Activated CD8-positive, alpha-beta memory T cell treated with anti-CD3 and anti-CD28 coated beads, Interleukin-2, amount 50 U/mL, for 1 hour (primary cell): ENCODE measurements around the gene FOCAD.
"Not testable (repeated sequence)": the region's sequence is repeated elsewhere in the genome, so short reads cannot be mapped to it uniquely, and the experiment has no call there.

ENCODE experiments used
- DNase-seq: peaks from one replicate; pipeline ENCODE4 v3.0.0-alpha.2; 2020; ENCODE audit errors: extremely low read depth

FOCAD gene, protein sequence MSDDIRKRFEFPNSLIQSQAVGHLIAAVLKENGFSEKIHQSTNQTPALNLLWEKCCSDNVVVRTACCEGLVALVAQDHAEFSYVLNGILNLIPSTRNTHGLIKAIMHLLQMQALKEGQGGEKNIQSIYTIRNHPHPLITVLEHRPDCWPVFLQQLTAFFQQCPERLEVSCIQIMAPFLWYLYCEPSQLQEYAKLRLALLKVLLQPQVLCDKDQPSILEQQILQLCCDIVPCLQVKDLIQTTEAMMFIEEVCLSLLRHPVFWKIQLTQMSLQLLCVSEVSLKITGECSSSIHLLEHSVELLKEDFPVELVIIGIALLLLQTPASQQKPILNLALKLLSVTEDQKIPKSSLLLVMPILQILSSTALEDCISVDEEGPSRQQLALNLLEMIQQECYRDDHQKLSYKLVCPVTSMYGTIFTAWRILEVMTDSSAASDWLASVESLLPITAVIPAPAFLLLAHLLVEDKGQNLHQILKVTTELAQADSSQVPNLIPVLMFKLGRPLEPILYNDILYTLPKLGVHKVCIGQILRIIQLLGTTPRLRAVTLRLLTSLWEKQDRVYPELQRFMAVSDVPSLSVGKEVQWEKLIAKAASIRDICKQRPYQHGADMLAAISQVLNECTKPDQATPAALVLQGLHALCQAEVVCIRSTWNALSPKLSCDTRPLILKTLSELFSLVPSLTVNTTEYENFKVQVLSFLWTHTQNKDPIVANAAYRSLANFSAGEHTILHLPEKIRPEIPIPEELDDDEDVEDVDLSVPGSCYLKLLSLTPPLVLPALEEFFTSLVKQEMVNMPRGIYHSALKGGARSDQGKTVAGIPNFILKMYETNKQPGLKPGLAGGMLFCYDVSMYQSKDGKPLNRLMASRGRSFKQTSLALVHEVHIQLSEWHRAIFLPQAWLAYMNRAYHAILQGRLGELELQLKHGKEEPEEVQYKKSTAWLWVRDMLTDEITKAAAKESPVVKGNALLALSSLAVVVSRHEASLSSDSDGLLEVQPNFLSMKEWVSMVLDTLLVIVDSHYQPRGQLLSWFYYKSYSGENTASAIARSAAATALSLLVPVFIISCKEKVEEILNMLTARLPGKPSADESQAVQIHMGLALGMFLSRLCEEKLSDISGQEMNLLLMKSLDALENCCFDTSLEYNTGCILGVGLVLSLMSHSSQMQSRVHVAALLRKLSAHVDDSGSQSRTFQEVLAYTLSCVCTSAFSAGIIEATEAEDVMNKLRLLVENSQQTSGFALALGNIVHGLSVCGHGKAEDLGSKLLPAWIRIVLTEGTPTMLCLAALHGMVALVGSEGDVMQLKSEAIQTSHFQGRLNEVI (N-terminal part only)

DNA sequence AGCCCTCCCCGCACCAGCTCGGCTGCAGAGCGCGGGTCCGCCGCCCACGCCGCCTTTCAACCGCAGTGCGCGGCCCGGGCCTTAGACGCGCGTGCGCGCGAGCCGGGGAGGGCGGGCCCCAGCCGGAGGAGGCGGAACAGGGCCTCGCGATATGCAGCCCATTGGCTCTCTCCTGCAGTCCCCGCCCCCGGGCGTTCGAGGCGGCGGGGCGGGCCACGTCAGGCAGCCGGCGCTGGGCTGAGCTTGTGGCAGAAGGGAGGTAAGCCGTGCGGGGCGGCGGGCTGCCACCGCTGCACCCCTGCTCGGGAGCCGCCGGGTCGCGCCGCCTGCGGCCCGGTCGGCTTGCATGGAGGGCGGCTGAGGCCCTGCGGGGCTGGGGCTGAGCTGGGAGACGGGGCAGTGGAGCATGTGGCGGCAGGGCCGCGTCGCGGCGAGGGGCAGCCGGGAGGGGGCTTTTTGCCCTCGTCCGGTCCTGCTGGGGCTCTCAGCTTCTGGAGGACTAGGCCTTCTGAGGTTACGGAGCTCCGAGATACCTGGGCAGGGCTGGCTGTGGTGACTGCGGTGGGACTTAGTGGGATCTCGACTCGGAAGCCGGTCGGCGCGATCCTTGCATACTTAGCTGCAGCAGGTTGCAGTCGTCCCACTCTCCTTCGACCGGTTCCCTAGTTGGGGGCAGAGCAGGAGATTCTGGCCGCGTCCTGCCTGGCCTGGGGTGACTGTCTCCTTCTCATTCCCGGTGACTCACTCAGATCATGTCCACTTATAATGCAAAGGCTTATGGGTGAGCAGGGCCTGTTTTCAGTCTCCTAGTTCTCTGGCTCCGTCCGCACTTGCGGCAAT is at the start of gene FOCAD:
FOCAD (plus strand) TSS at position 225 of the 840 bp plus-strand sequence. CDS start 31,095 bp downstream, outside the sequence.
- DNase-seq, result peak; percentile 82

DNA sequence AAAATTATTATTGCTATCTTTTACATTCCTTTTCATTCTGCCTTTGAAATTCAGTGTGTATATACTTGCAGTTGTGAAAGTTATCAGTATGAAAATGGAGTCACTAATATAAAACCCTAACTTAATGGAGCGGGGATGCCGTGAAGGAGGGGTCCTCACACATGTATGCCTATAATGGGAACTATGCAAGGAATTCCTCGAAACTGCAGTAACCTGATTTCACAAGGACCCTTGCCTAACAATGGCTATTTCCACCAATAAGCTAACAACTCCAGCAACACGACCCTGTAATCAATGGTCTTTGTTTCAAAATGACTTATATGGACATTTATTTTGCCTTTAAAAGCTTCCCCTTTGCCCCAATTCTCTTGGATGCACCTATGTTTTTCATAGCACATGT is 49.2 kb upstream of the FOCAD start:
- no peak for DNase-seq

DNA sequence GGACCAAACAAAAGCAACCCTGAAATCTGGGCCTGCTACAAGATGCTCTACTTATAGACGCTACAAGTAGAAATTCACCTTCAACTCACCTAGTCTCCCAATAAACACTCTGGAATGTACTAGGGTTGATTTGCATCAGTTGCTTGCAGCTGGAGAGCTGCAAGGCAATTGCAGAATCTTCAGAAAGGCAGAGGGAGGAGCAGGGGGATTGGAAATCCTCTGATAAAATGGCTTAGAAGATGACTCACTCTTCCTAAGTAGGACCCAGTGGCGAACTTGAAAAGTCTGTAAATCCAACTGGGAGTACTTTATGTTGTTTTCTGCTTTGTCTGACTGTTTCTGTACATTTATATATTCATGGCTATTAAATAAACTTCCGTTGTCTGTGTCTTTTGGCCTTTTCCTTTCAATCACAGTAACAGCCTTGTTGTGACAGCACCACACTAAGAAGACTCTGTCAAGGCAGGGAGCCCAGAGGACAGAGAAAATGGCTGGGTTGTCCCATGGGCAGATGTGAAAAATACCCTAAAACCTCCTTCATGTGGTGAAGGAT is 47.1 kb upstream of the FOCAD start:
- no peak for DNase-seq

DNA sequence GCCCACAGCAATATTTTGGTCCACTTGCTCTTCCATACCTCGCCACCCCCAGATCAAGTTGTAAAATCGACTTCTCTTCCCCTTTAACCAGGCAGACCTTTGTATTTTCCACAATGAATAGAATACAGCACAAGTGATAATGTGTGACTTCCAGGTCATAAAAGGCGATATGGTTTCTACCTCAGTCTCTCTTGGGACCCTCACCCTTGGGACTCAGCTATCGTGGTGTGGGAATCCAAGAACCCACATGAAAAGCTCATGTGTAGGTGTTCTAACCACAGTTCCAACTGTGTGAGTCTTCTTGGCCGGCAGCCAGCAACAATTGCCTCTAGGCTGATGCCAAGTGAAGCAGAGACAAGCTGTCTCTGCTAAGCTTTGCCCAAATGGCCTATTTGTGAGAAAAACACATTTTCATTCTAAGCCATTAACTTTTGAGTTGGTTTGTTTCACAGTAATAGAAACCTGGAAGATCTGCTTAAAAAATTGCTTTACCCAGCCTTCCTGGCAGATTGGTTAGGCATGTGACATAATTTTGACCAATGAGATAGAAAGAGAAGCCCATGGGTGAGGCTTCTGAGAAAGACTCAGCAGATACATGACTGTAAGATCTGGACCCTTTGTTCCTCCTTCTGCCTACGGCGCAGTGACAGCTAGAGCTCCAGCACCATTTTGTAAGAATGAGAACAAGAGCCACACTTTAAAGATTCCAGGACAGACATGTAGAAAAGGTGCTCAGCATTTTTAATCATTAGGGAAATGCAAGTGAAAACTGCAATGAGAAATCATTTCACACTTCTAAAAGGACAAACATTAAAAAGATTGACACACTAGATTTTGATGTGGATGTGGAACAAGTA is 43.5 kb upstream of the FOCAD start:
- DNase-seq, result peak; percentile 82

DNA sequence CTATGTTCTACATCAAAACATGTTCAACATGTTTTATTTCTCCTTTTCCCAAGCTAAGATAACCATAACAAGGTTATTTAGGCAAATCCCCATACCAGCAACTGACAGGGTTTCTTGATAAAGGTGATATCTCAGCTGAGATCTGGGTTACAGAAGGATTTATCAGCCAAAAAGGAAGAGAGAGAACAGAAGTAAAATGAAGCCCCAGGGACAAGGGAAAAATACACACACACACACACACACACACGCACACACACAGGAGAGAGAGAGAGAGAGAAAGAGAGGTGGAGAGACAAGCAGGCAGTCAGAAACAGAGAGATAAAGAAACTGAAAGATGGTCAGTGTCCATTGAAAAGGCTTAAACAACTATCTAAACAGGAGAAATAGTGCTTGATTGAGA is 42.0 kb upstream of the FOCAD start:
- no peak for DNase-seq

DNA sequence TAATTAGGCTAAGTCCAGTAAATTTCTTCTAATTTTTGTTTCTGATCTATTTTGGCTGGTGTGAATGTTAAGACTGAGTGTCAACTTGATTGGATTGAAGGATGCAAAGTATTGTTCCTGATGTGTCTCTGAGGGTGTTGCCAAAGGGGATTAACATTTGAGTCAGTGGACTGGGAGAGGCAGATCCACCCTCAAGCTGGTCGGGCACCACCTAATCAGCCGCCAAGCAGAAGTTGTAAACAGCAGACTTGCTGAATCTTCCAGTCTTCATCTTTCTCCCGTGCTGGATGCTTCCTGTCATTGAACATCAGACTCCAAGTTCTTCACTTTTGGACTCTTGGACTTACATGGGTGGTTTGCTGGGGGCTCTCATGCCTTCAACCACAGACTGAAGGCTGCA is 40.4 kb upstream of the FOCAD start:
- no peak for DNase-seq

DNA sequence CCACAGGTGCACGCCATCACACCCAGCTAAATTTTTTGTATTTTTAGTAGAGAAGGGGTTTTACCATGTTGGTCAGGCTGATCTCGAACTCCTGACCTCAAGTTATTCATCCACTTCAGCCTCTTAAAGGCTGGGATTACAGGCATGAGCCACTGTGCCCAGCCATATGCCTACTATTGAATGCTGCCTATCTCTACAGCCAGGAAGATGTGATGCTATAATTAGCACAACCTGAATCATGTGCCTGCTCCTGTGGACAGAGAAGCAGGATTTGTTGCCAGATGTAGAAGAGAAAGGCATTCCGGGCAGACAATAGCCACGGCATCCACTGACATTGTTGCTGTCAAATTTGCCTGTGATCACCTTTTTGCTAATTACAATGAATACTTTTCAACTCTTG is 37.4 kb upstream of the FOCAD start:
- DNase-seq, result no peak

DNA sequence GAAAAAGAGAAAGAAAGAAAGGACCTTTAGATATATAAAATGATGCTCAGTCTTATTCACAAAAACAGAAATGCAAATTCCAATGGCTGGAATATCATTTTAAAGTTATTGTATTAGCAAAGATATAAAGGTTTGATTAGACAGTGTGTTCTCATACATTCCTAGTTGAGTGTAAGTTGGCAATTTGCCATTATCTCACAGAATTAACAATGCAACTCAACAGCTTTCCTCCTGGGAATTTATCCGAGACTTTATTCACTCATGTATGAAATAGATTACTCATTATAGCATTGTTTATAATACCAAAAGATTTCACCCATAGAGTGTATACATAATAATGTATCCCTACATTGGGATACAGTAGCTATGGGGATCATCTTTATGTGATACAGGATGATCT is 34.7 kb upstream of the FOCAD start:
- no peak for DNase-seq

DNA sequence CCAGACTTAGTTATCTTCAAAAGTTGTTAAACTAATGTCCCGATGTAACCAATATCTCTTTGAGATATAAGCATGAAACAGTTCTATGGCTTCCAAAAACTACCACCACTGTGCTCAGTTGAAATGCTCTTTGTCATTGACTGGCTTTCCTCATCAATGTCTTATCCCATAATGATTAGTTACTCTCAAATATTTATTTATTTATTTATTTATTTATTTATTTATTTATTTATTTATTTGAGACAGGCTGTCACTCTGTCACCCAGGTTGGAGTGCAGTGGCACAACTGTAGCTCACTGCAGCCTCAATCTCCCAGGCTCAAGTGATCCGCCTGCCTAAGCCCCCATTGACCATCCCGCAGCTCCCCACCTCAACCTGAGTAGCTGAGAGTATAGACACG is 33.7 kb upstream of the FOCAD start:
- DNase-seq, result no peak

DNA sequence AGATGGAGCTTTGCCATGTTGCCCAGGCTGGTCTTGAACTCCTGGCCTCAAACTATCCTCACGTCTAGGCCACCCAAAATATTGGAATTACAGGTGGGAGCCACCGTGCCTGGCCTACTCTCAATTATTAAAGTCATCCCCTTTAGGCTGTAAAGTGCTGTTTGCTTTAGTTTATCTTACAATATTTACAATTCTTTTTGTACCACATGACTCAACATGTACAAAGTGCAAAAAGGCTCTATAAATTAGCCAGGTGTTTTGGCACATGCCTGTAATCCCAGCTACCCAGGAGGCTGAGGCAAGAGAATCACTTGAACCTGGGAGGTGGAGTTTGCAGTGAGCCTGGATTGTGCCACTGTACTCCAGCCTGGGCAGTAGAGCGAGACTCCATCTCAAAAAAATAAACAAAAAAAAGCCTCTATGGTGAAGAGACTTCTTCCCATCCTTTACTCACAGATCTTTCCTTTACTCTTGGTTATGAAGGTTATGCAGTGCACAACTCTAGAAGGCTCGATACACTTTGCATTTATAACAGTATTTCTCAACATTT is 33.2 kb upstream of the FOCAD start:
- DNase-seq, result no peak

DNA sequence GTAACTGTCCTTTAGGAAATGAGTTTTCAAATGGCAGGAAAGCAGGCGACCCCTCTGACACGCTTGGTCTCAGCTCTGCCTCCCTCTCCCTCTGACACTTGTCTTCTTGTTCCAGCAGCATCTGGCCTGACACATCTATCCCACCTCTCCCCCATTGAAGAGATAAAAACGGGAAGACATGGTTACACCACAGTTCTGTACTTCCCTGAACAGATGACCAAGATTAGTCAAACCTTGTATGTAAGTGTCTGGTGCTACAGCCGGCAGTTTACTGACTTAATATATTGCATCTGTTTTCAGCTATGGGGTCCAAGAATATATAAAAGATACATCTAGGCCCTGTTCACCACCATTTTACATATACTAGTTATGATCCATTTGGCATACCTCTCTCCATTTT is 32.1 kb upstream of the FOCAD start:
- no peak for DNase-seq

DNA sequence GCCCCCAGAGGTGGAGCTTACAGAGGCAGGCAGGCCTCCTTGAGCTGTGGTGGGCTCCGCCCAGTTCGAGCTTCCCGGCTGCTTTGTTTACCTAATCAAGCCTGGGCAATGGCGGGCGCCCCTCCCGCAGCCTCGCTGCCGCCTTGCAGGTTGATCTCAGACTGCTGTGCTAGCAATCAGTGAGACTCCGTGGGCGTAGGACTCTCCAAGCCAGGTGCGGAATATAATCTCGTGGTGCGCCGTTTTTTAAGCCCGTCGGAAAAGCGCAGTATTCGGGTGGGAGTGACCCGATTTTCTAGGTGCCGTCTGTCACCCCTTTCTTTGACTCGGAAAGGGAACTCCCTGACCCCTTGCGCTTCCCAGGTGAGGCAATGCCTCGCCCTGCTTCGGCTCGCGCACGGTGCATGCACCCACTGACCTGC is 25.8 kb upstream of the FOCAD start:
- DNase-seq, result not testable (repeated sequence)

DNA sequence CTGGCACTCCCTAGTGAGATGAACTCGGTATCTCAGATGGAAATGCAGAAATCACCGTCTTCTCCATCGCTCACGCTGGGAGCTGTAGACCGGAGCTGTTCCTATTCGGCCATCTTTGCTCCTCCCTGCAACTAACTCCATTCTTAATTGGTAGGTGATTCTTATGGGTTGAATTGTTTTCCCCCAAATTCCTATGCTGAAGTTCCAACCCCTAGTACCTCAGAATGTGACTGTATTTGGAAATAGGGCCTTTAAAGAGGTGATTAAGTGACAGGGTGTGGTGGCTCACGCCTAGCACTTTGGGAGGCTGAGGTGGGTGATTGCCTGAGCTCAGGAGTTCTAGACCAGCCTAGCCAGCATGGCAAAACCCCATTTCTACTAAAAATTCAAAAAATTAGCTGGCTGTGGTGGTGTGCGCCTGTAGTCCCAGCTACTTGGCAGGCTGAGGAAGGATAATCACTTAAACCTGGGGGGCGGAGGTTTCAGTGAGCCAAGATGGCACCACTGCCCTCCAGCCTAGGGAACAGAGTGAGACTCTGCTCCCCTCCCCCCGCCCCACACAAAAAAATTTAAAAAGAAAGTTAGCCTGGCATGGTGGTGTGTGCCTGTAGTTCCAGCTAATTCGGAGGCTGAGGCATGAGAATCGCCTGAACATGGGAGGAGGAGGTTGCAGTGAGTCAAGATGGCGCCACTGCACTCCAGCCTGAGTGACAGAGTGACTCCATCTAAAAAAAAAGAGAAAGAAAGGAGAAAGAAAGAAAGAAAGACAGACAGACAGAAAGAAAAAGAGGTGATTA is 25.2 kb upstream of the FOCAD start:
- no peak for DNase-seq

DNA sequence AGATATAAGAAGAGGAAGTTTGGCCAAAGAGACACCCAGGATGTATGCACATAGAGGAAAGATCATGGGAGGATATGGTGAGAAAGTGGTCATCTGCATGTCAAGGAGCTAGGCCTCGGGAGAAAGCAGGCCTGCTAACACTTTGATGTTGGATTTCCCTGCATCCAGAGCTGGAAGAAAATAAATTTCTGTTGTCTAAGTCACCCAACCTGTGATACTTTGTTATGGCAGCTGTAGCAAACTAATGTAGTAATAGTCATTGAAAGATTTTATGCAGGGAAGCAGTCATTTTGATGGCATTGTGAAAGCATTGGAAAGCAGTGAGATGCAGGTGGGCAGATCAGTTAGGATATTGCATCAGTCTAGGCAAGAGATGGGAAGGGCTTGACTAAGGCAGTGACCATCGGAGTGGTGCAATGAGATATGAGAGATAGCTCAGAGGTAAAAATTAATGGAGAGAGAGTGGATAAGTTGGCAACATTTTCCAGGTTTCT is 24.5 kb upstream of the FOCAD start:
- no peak for DNase-seq

DNA sequence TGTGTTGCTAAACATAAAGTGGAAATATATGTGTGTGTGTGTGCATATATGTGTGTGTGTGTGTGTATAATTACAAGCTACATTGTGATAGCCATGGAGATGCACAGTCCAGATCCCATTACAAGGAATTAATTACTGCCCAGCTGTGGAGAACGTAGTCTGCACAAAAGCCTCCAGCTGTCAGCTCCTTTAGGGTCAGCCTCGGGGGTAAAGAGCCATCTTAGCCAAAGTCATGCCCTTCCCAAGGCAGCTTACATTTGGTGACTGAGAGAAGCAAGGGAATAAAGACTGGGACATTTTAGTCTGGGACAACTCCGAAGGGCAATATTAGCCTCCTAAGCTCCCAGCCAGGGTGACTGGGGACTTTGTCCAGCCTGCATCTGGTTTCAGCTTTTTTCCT is 21.9 kb upstream of the FOCAD start:
- no peak for DNase-seq

DNA sequence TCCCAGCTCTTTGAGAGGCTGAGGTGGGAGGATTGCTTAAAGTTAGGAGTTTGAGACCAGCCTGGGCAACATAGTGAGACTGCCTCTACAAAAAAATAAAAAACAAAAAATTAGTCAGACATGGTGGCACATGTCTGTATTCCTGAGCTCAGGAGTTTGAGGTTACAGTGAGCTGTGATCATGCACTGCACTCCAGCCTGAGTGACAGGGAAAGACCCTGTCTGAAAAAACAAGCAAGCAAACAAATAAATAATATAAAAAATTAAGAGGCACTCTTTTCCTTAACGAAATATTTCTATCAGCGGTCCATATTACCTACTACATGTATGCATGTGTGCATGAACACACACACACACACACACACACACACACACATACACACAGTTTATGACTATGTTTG is 20.9 kb upstream of the FOCAD start:
- DNase-seq, result no peak

DNA sequence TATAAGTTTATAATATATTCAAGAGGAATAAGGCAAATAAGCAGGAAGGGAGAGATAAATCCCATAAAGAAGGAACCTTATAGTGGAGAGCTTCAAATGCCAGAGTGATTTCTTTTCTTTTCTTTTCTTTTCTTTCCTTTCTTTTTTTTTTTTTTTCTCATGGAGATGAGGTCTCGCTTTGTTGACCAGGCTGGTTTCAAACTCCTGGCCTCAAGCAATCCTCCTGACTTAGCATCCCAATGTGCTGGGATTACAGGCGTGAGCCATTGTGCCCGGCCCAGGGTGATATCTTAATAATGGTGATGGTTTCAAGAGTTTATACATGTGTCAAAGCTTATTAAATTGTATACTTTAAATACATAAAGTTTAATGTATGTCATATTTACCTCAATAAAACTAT is 19.6 kb upstream of the FOCAD start:
- no peak for DNase-seq

DNA sequence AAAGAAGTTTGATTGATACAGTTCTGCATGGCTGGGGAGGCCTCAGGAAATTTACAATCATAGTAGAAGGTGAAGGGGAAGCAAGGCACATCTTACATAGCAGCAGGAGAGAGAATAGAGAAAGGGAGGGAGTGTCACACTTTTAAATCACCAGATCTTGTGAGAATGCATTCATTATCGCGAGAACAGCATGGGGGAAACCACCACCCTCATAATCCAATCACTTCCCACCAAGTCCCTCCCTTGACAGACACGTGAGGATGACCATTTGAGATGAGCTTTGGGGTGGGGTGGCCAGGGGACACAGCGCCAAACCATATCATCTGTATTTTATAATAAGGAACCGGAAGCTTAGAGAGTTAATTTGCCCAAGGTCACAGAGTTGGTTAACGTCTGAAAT is 13.7 kb upstream of the FOCAD start:
- no peak for DNase-seq

DNA sequence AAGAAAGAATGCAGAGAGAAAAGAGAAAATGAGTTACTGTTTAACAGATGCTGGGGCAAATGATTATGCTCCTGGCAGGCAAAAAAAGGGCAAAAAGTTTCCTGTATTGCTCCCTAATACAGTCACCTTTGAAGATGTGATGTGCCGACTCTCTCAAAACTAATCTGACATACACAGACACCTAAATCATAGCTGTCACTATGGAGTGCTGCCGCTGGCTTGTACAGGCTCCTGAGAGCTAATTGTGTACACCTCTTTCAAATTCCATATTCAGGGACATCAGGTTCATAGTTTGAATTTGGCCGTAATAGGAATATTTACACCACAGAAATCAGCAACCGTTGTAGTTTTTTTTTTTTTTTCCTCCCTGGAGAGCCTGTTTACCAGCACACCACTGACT is 12.4 kb upstream of the FOCAD start:
- DNase-seq, result no peak
